HCT116 (cell line): Measurements from ENCODE around the gene DNM1. TPM values are rescaled to one million over a fixed set of nuclear protein-coding genes. Genes with fewer than 3 reads are reported as not detected.

Experiments used
- ATAC-seq: fragments of 200-7000 bp; cut with Tn5 transposase; 2 replicates; pipeline ENCODE4 v1.9.1; 2020; ENCODE audit warnings: mild to moderate bottlenecking, moderate library complexity
- BruUV-seq: library from RNA; stranded (reverse); fragments of 400-500 nt; replicated peaks from 2 replicates; lab custom pipeline; 2021; lab: Mats Ljungman, UMichigan
- CTCF ChIA-PET: fragments of 300-600 bp; sonication (Branson Sonifier 250); formaldehyde crosslinking; loops from one replicate; lab custom pipeline; 2021; ENCODE audit warnings: antibody characterized with exemption; lab: Charles Lee
- POLR2A ChIA-PET: fragments of 300-600, 350-600 bp; sonication (Branson Sonifier 250); formaldehyde crosslinking; loops from one replicate; lab custom pipeline; 2021; ENCODE audit warnings: antibody characterized with exemption; lab: Charles Lee
- RAD21 ChIA-PET, 2 experiments: fragments of 300-600 bp; sonication (Branson Sonifier 250); formaldehyde crosslinking; loops; one replicate each; lab custom pipeline; 2023; ENCODE audit warnings: low total read pairs in 2 of 2; ENCODE audit not compliant: uncharacterized antibody in 2 of 2, unreplicated experiment in 2 of 2, low non-redundant PET in 1 of 2; lab: Charles Lee
- DNase-seq: peaks from one replicate; pipeline ENCODE4 v3.0.0-alpha.2; 2010; ENCODE audit warnings: low read depth, low spot score
- H2AFZ ChIP-seq: fragments of 200-600 bp; shearing (Covaris generic), sonication (generic); 2 replicates; pipeline ENCODE4 v1.6.1; 2017; ENCODE audit warnings: low read depth, mixed run types, mixed read lengths, antibody characterized with exemption, low read length; ENCODE audit not compliant: poor library complexity, severe bottlenecking
- H3K27ac ChIP-seq: 2 replicates; pipeline ENCODE4 v1.5.1; 2012; ENCODE audit warnings: low read depth, low read length
- H3K27me3 ChIP-seq: fragments of 200-600 bp; sonication (generic); 2 replicates; pipeline ENCODE4 v1.6.1; 2016; ENCODE audit warnings: mixed run types, low read length, mixed read lengths; ENCODE audit not compliant: insufficient read depth
- H3K36me3 ChIP-seq, 2 experiments: fragments of 200-500 bp in 1 of 2; fragments of 200-600 bp in 1 of 2; sonication (Bioruptor generic) in 1 of 2; sonication (generic) in 1 of 2; 2 replicates each; pipeline versions ENCODE4 v1.5.1 to v1.6.1; 2014 to 2016; ENCODE audit warnings: low read length in 2 of 2, inconsistent platforms in 1 of 2, mixed read lengths in 1 of 2, mixed run types in 1 of 2; ENCODE audit not compliant: insufficient read depth in 2 of 2, control insufficient read depth in 1 of 2
- H3K4me1 ChIP-seq, 2 experiments: fragments of 200-600 bp in 1 of 2; sonication (generic) in 1 of 2; 2 replicates each; pipeline versions ENCODE4 v1.5.1 to v1.6.1; 2012 to 2017; ENCODE audit warnings: low read length in 2 of 2, inconsistent platforms in 1 of 2, mild to moderate bottlenecking in 1 of 2, mixed read lengths in 1 of 2, mixed run types in 1 of 2, moderate library complexity in 1 of 2; ENCODE audit not compliant: insufficient read depth in 2 of 2, control insufficient read depth in 1 of 2
- H3K4me2 ChIP-seq: fragments of 200-600 bp; sonication (generic); 2 replicates; pipeline ENCODE4 v1.6.1; 2017; ENCODE audit warnings: mixed run types, low read length, mixed read lengths
- H3K4me3 ChIP-seq, 2 experiments: fragments of 200-600 bp in 1 of 2; sonication (generic) in 1 of 2; replicated peaks in 1 of 2; 2 replicates each; pipeline ENCODE4 v1.5.1; 2011 to 2016; ENCODE audit warnings: low read length in 2 of 2, control low read depth in 1 of 2, low read depth in 1 of 2, mild to moderate bottlenecking in 1 of 2, mixed read lengths in 1 of 2, mixed run types in 1 of 2
- H3K79me2 ChIP-seq: fragments of 200-600 bp; sonication (generic); 2 replicates; pipeline ENCODE4 v1.6.1; 2017; ENCODE audit warnings: mild to moderate bottlenecking, mixed run types, low read length, moderate library complexity, mixed read lengths; ENCODE audit not compliant: insufficient read depth
- H3K9ac ChIP-seq: fragments of 200-600 bp; sonication (generic); 2 replicates; pipeline ENCODE4 v1.6.1; 2016; ENCODE audit warnings: low read length, mixed read lengths
- H3K9me2 ChIP-seq: fragments of 200-600 bp; sonication (generic), shearing (Covaris generic); 2 replicates; pipeline ENCODE4 v1.6.1; 2017; ENCODE audit warnings: mixed run types, mild to moderate bottlenecking, moderate library complexity; ENCODE audit not compliant: insufficient read depth
- H3K9me3 ChIP-seq, 2 experiments: fragments of 200-500 bp in 1 of 2; fragments of 200-600 bp in 1 of 2; sonication (Bioruptor generic) in 1 of 2; sonication (generic) in 1 of 2; 2 replicates each; pipeline ENCODE4 v1.6.1; 2014 to 2017; ENCODE audit warnings: low read length in 2 of 2, mixed read lengths in 2 of 2, inconsistent platforms in 1 of 2, low read depth in 1 of 2, mild to moderate bottlenecking in 1 of 2, mixed run types in 1 of 2, moderate library complexity in 1 of 2; ENCODE audit not compliant: control insufficient read depth in 1 of 2, insufficient read depth in 1 of 2
- H4K20me1 ChIP-seq: fragments of 200-600 bp; sonication (generic), shearing (Covaris generic); 2 replicates; pipeline ENCODE4 v1.6.1; 2017; ENCODE audit warnings: mixed run types, mild to moderate bottlenecking, moderate library complexity; ENCODE audit not compliant: insufficient read depth
- CEBPB ChIP-seq: IDR thresholded peaks from 2 replicates; pipeline ENCODE4 v1.6.1; 2012; ENCODE audit warnings: low read depth
- EGR1 ChIP-seq: IDR thresholded peaks from 2 replicates; pipeline ENCODE4 v1.6.1; 2012; ENCODE audit warnings: low read depth
- ELF1 ChIP-seq: IDR thresholded peaks from 2 replicates; pipeline ENCODE4 v1.6.1; 2012; ENCODE audit warnings: low read depth, borderline replicate concordance
- EZH2 ChIP-seq: fragments of 200-600 bp; sonication (generic); IDR thresholded peaks from 2 replicates; pipeline ENCODE4 v1.6.1; 2017; ENCODE audit warnings: antibody characterized with exemption, mixed run types
- EZH2phosphoT487 ChIP-seq: fragments of 200-600 bp; IDR thresholded peaks from 2 replicates; pipeline ENCODE4 v1.6.1; 2018; ENCODE audit warnings: antibody characterized with exemption, borderline replicate concordance
- FOSL1 ChIP-seq: IDR thresholded peaks from 2 replicates; pipeline ENCODE4 v1.6.1; 2012; ENCODE audit warnings: low read depth
- JUND ChIP-seq: IDR thresholded peaks from 2 replicates; pipeline ENCODE4 v1.6.1; 2012
- POLR2A ChIP-seq: IDR thresholded peaks from 2 replicates; pipeline ENCODE4 v1.7.0; 2011; ENCODE audit warnings: borderline replicate concordance; ENCODE audit not compliant: insufficient read depth, insufficient read length; ENCODE audit errors: extremely low read depth
- POLR2AphosphoS5 ChIP-seq: IDR thresholded peaks from 2 replicates; pipeline ENCODE4 v1.6.1; 2011; ENCODE audit warnings: mild to moderate bottlenecking, low read depth, low read length, moderate library complexity
- RAD21 ChIP-seq: IDR thresholded peaks from 2 replicates; pipeline ENCODE4 v1.6.1; 2012; ENCODE audit warnings: low read depth, mild to moderate bottlenecking
- SIN3A ChIP-seq: IDR thresholded peaks from 2 replicates; pipeline ENCODE4 v1.6.1; 2012; ENCODE audit warnings: low read depth
- SP1 ChIP-seq: IDR thresholded peaks from 2 replicates; pipeline ENCODE4 v1.6.1; 2012; ENCODE audit warnings: low read depth
- SRF ChIP-seq: IDR thresholded peaks from 2 replicates; pipeline ENCODE4 v1.6.1; 2012; ENCODE audit warnings: low read depth
- YY1 ChIP-seq: IDR thresholded peaks from 2 replicates; pipeline ENCODE4 v1.6.1; 2011; ENCODE audit warnings: low read length, low read depth, moderate library complexity, mild to moderate bottlenecking; ENCODE audit not compliant: insufficient replicate concordance; ENCODE audit errors: extremely low read depth
- ZFX ChIP-seq: fragments of 450-650 bp; IDR thresholded peaks from 2 replicates; pipeline ENCODE4 v1.6.1; 2017
- ZNF274 ChIP-seq: fragments of 200-500 bp; sonication (Bioruptor generic); IDR thresholded peaks from 2 replicates; pipeline ENCODE4 v1.6.1; 2014; ENCODE audit warnings: mild to moderate bottlenecking, low read depth, low read length, inconsistent platforms
- intact Hi-C: fragments of 100-400 bp; cut with micrococcal nuclease; formaldehyde crosslinking; loops from 2 replicates; pipeline ENCODE4 v1.10.0; 2022
- total RNA-seq: library from RNA; stranded (reverse); gene quantifications from one replicate; pipeline ENCODE4 v1.2.1, GENCODE V29; 2021; ENCODE audit not compliant: unreplicated experiment
- TF ChIP-seq, protein P1 (sequence below): IDR thresholded peaks from 2 replicates; pipeline ENCODE4 v1.6.1; 2012
- TF ChIP-seq, protein P2 (sequence below): IDR thresholded peaks from 2 replicates; pipeline ENCODE4 v1.6.1; 2012
- TF ChIP-seq, protein P3 (sequence below), 3 experiments: fragments of 200-600 bp in 1 of 3; sonication (generic) in 1 of 3; IDR thresholded peaks in 2 of 3; conservative IDR thresholded peaks in 1 of 3; 2 replicates each; pipeline ENCODE4 v1.5.1; 2012 to 2017; ENCODE audit warnings: low read depth in 2 of 3, low read length in 2 of 3, antibody characterized with exemption in 1 of 3, borderline replicate concordance in 1 of 3, control low read depth in 1 of 3, mild to moderate bottlenecking in 1 of 3, mixed read lengths in 1 of 3, mixed run types in 1 of 3, moderate library complexity in 1 of 3; ENCODE audit not compliant: insufficient read depth in 1 of 3

The DNM1 gene
- total RNA-seq, 1 experiment from 2014 or later = 12.0 TPM

GRCh38 chr9:128257907-128258306 lies 54.7 kb downstream of the DNM1 start:
- no peak overlapping the region for H2AFZ ChIP-seq
- ATAC-seq (no peak), DNase-seq (no peak)
- ChIA-PET CTCF (no interaction called here), RAD21 (interaction anchor here in 1 of 2 experiments (0.6 kb wide), 1 partner anchor 20 kb away, joined by 3 read pairs; no protein-coding TSS in a partner anchor), POLR2A (no interaction called here)
- TF ChIP-seq SIN3A = no peak
- TF ChIP-seq, protein P1, sequence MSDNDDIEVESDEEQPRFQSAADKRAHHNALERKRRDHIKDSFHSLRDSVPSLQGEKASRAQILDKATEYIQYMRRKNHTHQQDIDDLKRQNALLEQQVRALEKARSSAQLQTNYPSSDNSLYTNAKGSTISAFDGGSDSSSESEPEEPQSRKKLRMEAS = no peak
- TF ChIP-seq RAD21 = no peak
- no peak for TF ChIP-seq POLR2AphosphoS5
- no peak for TF ChIP-seq CEBPB
- no peak for TF ChIP-seq POLR2A
- no peak for TF ChIP-seq SP1
- no peak for TF ChIP-seq SRF
- TF ChIP-seq, protein P2, sequence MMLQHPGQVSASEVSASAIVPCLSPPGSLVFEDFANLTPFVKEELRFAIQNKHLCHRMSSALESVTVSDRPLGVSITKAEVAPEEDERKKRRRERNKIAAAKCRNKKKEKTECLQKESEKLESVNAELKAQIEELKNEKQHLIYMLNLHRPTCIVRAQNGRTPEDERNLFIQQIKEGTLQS = no peak
- TF ChIP-seq FOSL1 = no peak
- no peak for TF ChIP-seq YY1
- TF ChIP-seq EZH2phosphoT487 = no peak
- TF ChIP-seq ELF1 = no peak
- TF ChIP-seq, protein P3, sequence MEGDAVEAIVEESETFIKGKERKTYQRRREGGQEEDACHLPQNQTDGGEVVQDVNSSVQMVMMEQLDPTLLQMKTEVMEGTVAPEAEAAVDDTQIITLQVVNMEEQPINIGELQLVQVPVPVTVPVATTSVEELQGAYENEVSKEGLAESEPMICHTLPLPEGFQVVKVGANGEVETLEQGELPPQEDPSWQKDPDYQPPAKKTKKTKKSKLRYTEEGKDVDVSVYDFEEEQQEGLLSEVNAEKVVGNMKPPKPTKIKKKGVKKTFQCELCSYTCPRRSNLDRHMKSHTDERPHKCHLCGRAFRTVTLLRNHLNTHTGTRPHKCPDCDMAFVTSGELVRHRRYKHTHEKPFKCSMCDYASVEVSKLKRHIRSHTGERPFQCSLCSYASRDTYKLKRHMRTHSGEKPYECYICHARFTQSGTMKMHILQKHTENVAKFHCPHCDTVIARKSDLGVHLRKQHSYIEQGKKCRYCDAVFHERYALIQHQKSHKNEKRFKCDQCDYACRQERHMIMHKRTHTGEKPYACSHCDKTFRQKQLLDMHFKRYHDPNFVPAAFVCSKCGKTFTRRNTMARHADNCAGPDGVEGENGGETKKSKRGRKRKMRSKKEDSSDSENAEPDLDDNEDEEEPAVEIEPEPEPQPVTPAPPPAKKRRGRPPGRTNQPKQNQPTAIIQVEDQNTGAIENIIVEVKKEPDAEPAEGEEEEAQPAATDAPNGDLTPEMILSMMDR (IDR thresholded peaks at IDR 0.05 in 2 of 3, conservative IDR thresholded peaks at IDR 0.05 in 1 of 3; ENCODE audit: borderline replicate concordance in 1 of 3, insufficient read depth in 1 of 3, low read depth in 2 of 3, low read length in 2 of 3) = no peak
- TF ChIP-seq EGR1 = no peak
- TF ChIP-seq ZNF274 = no peak
- no peak for TF ChIP-seq EZH2
- TF ChIP-seq ZFX = no peak
- no peak for TF ChIP-seq JUND
- H3K9ac ChIP-seq = no peak overlapping the region
- H4K20me1 ChIP-seq = no peaks in the 10 kb centered on the region
- no peak overlapping the region for H3K27ac ChIP-seq
- H3K4me3 ChIP-seq = no peak overlapping the region
- BruUV-seq = no TSS peak
- no peaks in the 10 kb centered on the region for H3K27me3 ChIP-seq
- no peaks in the 10 kb centered on the region for H3K9me2 ChIP-seq
- H3K4me2 ChIP-seq = no peak overlapping the region
- H3K36me3 ChIP-seq = peaks cover 0 to 20% of the 10 kb centered on the region in 2 experiments; a peak in 2 of 4 replicates
- H3K4me1 ChIP-seq = peaks cover 0 to 7% of the 10 kb centered on the region in 2 experiments; a peak in 1 of 4 replicates
- intact Hi-C loops = no loop called here
- H3K9me3 ChIP-seq = no peaks in the 10 kb centered on the region
- H3K79me2 ChIP-seq = no peaks in the 10 kb centered on the region
